ENCODE results near the gene PDS5A.
"Not testable (repeated sequence)": the region's sequence is repeated elsewhere in the genome, so short reads cannot be mapped to it uniquely, and the experiment has no call there.

The PDS5A gene

GRCh38 chr4:39977489-39978377, at the start of gene PDS5A:
PDS5A (minus strand) TSS chr4:39977911; CDS start chr4:39976577, 1,334 bp downstream.
- in situ Hi-C loops (cut with HindIII; ENCODE audit: low pct_ligation_motif_present, low pct_unique_long_range_greater_than_20kb, low sequenced_read_pairs): no loop called here
- peak; percentile 90 for DNase-seq

- DNase-seq; in situ Hi-C loops (cut with HindIII; ENCODE audit: low pct_ligation_motif_present, low pct_unique_long_range_greater_than_20kb, low sequenced_read_pairs): not testable (repeated sequence)
These were observed 46.3 kb upstream of the PDS5A start for GRCh38 chr4:40024049-40024448.

GRCh38 chr4:40021116-40021515, 43.4 kb upstream of the PDS5A start:
- DNase-seq; in situ Hi-C loops (cut with HindIII; ENCODE audit: low pct_ligation_motif_present, low pct_unique_long_range_greater_than_20kb, low sequenced_read_pairs): not testable (repeated sequence)

- DNase-seq: no peak
- in situ Hi-C loops (cut with HindIII; ENCODE audit: low pct_ligation_motif_present, low pct_unique_long_range_greater_than_20kb, low sequenced_read_pairs): no loop called here
These were observed 42.5 kb upstream of the PDS5A start for GRCh38 chr4:40020221-40020620.

GRCh38 chr4:40016007-40016406, 38.3 kb upstream of the PDS5A start:
- in situ Hi-C loops (cut with HindIII; ENCODE audit: low pct_ligation_motif_present, low pct_unique_long_range_greater_than_20kb, low sequenced_read_pairs): no loop called here
- DNase-seq: no peak

GRCh38 chr4:40003986-40004385, 26.3 kb upstream of the PDS5A start:
- no peak for DNase-seq
- in situ Hi-C loops (cut with HindIII; ENCODE audit: low pct_ligation_motif_present, low pct_unique_long_range_greater_than_20kb, low sequenced_read_pairs): no loop called here

GRCh38 chr4:40000711-40001110, 23.0 kb upstream of the PDS5A start:
- in situ Hi-C loops (cut with HindIII; ENCODE audit: low pct_ligation_motif_present, low pct_unique_long_range_greater_than_20kb, low sequenced_read_pairs): no loop called here
- no peak for DNase-seq

- no peak for DNase-seq
These were observed 21.1 kb upstream of the PDS5A start for GRCh38 chr4:39998659-39999345.

GRCh38 chr4:39996811-39997210, 19.1 kb upstream of the PDS5A start:
- no peak for DNase-seq
- in situ Hi-C loops (cut with HindIII; ENCODE audit: low pct_ligation_motif_present, low pct_unique_long_range_greater_than_20kb, low sequenced_read_pairs): no loop called here

More at GRCh38 chr4:39998659-39999345, 21.1 kb upstream of the PDS5A start:
- in situ Hi-C loops (cut with HindIII; ENCODE audit: low pct_ligation_motif_present, low pct_unique_long_range_greater_than_20kb, low sequenced_read_pairs): no loop called here

GRCh38 chr4:39994406-39994805, 16.7 kb upstream of the PDS5A start:
- DNase-seq: no peak
- in situ Hi-C loops (cut with HindIII; ENCODE audit: low pct_ligation_motif_present, low pct_unique_long_range_greater_than_20kb, low sequenced_read_pairs): no loop called here

- in situ Hi-C loops (cut with HindIII; ENCODE audit: low pct_ligation_motif_present, low pct_unique_long_range_greater_than_20kb, low sequenced_read_pairs); DNase-seq: not testable (repeated sequence)
These were observed 11.7 kb upstream of the PDS5A start for GRCh38 chr4:39989381-39989780.

GRCh38 chr4:39987485-39987884, 9.8 kb upstream of the PDS5A start:
- in situ Hi-C loops (cut with HindIII; ENCODE audit: low pct_ligation_motif_present, low pct_unique_long_range_greater_than_20kb, low sequenced_read_pairs): no loop called here
- DNase-seq: no peak

GRCh38 chr4:39978904-39979303, 1.2 kb upstream of the PDS5A start:
- no peak for DNase-seq
- in situ Hi-C loops (cut with HindIII; ENCODE audit: low pct_ligation_motif_present, low pct_unique_long_range_greater_than_20kb, low sequenced_read_pairs): no loop called here

- in situ Hi-C loops (cut with HindIII; ENCODE audit: low pct_ligation_motif_present, low pct_unique_long_range_greater_than_20kb, low sequenced_read_pairs): no loop called here
These were observed 666 bp upstream of the PDS5A start for GRCh38 chr4:39978378-39978775.

GRCh38 chr4:39976945-39977488, 694 bp downstream of the PDS5A start:
- peak; percentile 14 for DNase-seq

More at GRCh38 chr4:39978378-39978775, 666 bp upstream of the PDS5A start:
- no peak for DNase-seq

GRCh38 chr4:39976141-39976944, 1.4 kb downstream of the PDS5A start:
- DNase-seq: peak; percentile 82
- in situ Hi-C loops (cut with HindIII; ENCODE audit: low pct_ligation_motif_present, low pct_unique_long_range_greater_than_20kb, low sequenced_read_pairs): no loop called here

More at GRCh38 chr4:39976945-39977488, 694 bp downstream of the PDS5A start:
- in situ Hi-C loops (cut with HindIII; ENCODE audit: low pct_ligation_motif_present, low pct_unique_long_range_greater_than_20kb, low sequenced_read_pairs): no loop called here

- in situ Hi-C loops (cut with HindIII; ENCODE audit: low pct_ligation_motif_present, low pct_unique_long_range_greater_than_20kb, low sequenced_read_pairs): no loop called here
- no peak for DNase-seq
These were observed 2.1 kb downstream of the PDS5A start for GRCh38 chr4:39975488-39976089.

GRCh38 chr4:39973052-39973451, 4.7 kb downstream of the PDS5A start:
- DNase-seq; in situ Hi-C loops (cut with HindIII; ENCODE audit: low pct_ligation_motif_present, low pct_unique_long_range_greater_than_20kb, low sequenced_read_pairs): not testable (repeated sequence)

All from ACHN (cell line).